ENCODE measurements around the gene TRAPPC3L. TPM values are rescaled to one million over a fixed set of nuclear protein-coding genes. Genes with fewer than 3 reads are reported as not detected.

The TRAPPC3L gene
- total RNA-seq, 2 experiments from 2014 or later = not detected

DNA sequence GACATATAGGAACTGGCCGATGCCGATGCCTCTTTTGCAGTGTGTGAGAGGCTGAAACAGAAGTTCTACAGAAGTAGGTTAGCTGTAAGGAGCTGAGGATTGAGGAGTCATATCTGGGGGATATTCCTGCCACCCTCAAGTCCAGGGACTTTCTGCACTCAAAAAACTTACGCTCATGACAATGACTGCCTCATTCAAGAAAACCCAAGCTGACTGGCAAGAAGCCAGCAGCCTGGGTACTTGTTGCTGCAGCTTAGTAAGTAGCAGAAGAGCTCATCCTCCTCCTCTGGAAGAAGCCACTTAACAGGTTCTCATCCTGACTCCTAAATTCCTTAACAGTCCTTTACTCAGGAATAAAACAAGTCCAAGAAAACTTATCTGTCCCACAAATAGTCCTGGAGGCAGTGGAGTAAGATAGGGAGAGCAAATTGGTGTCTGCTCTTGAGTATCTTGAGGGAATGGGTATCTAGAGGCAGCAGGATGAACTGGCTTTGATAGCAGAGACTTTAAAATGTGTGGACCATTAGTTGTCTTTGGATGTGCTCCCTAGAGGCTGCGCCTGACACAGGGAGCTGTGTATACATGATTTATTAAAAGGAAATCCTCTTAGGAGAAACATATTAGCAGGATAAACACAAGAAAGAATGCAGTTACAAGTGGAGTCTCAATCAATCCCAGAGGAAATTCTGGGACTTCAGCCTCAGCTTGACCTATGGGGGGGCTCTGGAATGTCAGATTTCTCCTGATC, 26.7 kb downstream of the TRAPPC3L start:
- Histone ChIP-seq H3K27ac (ENCODE audit: low read depth in 1 of 2, low read length in 2 of 2) (no peak overlapping the region), H3K36me3 (ENCODE audit: insufficient read depth, low read length) (no peaks in the 10 kb centered on the region), H3K4me1 (ENCODE audit: insufficient read depth, low read length) (no peaks in the 10 kb centered on the region), H3K9me3 (ENCODE audit: control insufficient read depth in 1 of 2, insufficient read depth in 1 of 2, low read length in 2 of 2) (no peaks in the 10 kb centered on the region), H3K4me3 (ENCODE audit: low read length) (no peak overlapping the region), H3K27me3 (ENCODE audit: control insufficient read depth in 1 of 2, insufficient read depth in 2 of 2, low read length in 2 of 2) (peaks cover 0 to 6% of the 10 kb centered on the region in 2 experiments)
- no peak overlapping the region for H3K27ac Mint-ChIP-seq
- no peak overlapping the region for H3K4me3 Mint-ChIP-seq
- ChIA-PET POLR2A (no interaction called here), CTCF (no interaction called here)
- H3K36me3 Mint-ChIP-seq (ENCODE audit: low read depth) = no peaks in the 10 kb centered on the region
- H3K27me3 Mint-ChIP-seq = peaks cover 5% of the 10 kb centered on the region
- intact Hi-C loops (cut with DNase I, micrococcal nuclease) = no loop called here
- no peaks in the 10 kb centered on the region for H3K9me3 Mint-ChIP-seq
- DNase-seq (no peak), ATAC-seq (ENCODE audit: poor library complexity) (no peak)
- H3K4me1 Mint-ChIP-seq (ENCODE audit: low read depth) = no peaks in the 10 kb centered on the region
- TF ChIP-seq CTCF (IDR thresholded peaks at IDR 0.05) = no peak

DNA sequence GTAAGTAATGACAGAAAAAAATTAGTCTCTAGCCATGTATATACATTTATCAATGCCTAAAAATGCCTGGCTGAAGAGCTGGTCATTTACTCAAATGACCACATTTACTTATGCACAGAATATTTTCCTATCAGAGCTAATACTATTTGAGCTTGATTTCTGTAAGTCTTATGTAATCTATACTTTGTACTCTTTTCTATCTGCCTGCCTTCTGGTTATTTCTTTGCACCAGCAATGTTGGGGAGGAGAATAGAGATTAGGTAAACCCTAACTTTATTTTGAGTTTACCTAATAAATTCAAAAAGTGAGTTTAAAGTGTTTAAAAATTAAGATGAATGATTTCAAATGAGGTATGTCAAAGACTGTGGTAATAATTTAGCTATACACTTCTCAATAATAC, 30.3 kb downstream of the TRAPPC3L start:
- Mint-ChIP-seq H3K9me3 (no peaks in the 10 kb centered on the region), H3K27ac (no peak overlapping the region), H3K36me3 (ENCODE audit: low read depth) (no peaks in the 10 kb centered on the region), H3K4me1 (ENCODE audit: low read depth) (no peaks in the 10 kb centered on the region), H3K4me3 (no peak overlapping the region), H3K27me3 (peaks cover 5% of the 10 kb centered on the region)
- Histone ChIP-seq H3K4me1 (ENCODE audit: insufficient read depth, low read length) (no peaks in the 10 kb centered on the region), H3K27me3 (ENCODE audit: control insufficient read depth in 1 of 2, insufficient read depth in 2 of 2, low read length in 2 of 2) (peaks cover 0 to 6% of the 10 kb centered on the region in 2 experiments), H3K36me3 (ENCODE audit: insufficient read depth, low read length) (no peaks in the 10 kb centered on the region), H3K9me3 (ENCODE audit: control insufficient read depth in 1 of 2, insufficient read depth in 1 of 2, low read length in 2 of 2) (peaks cover 0 to 3% of the 10 kb centered on the region in 2 experiments), H3K27ac (ENCODE audit: low read depth in 1 of 2, low read length in 2 of 2) (no peak overlapping the region), H3K4me3 (ENCODE audit: low read length) (no peak overlapping the region)
- DNase-seq (no peak), ATAC-seq (ENCODE audit: poor library complexity) (no peak)
- POLR2A ChIA-PET = no interaction called here
- TF ChIP-seq CTCF (IDR thresholded peaks at IDR 0.05) = no peak
- CTCF ChIA-PET = interaction anchor here (0.6 to 1.1 kb wide), 2 partner anchors 16 to 247 kb away, joined by 3 to 5 read pairs; no protein-coding TSS in a partner anchor
- intact Hi-C loops (cut with DNase I, micrococcal nuclease) = no loop called here

DNA sequence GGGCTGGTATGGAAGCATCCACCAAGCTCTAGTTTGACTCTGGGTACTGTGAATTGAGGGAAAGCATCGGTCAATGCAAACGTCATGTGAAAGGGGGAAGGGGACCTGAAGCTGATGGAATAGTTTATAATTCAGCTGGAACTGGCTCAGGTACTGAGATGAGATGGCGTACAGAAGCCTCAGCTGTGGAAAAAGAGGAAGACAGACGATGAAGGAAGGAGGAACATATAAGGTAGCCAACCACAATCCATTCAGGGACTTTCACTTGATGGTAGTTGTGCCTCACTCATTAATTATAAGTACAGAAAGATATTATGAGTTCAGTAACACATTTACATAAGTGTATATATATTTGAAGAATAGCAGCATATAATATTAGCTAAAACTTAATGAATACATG, 31.4 kb downstream of the TRAPPC3L start:
- H3K27me3 ChIP-seq (ENCODE audit: control insufficient read depth in 1 of 2, insufficient read depth in 2 of 2, low read length in 2 of 2) = peaks cover 0 to 6% of the 10 kb centered on the region in 2 experiments

More for the DNA sequence above, 31.4 kb downstream of the TRAPPC3L start:
- intact Hi-C loops (cut with DNase I, micrococcal nuclease) = no loop called here
- POLR2A ChIA-PET = no interaction called here
- H3K9me3 Mint-ChIP-seq = no peaks in the 10 kb centered on the region
- Histone ChIP-seq H3K4me3 (ENCODE audit: low read length) (no peak overlapping the region), H3K27ac (ENCODE audit: low read depth in 1 of 2, low read length in 2 of 2) (no peak overlapping the region), H3K9me3 (ENCODE audit: control insufficient read depth in 1 of 2, insufficient read depth in 1 of 2, low read length in 2 of 2) (peaks cover 0 to 3% of the 10 kb centered on the region in 2 experiments), H3K36me3 (ENCODE audit: insufficient read depth, low read length) (no peaks in the 10 kb centered on the region), H3K4me1 (ENCODE audit: insufficient read depth, low read length) (no peaks in the 10 kb centered on the region)
- CTCF ChIA-PET = no interaction called here
- no peaks in the 10 kb centered on the region for H3K36me3 Mint-ChIP-seq (ENCODE audit: low read depth)
- TF ChIP-seq CTCF (IDR thresholded peaks at IDR 0.05) = no peak
- no peak overlapping the region for H3K4me3 Mint-ChIP-seq
- H3K27me3 Mint-ChIP-seq = peaks cover 5% of the 10 kb centered on the region
- ATAC-seq (ENCODE audit: poor library complexity) (no peak), DNase-seq (no peak)
- no peak overlapping the region for H3K27ac Mint-ChIP-seq
- no peaks in the 10 kb centered on the region for H3K4me1 Mint-ChIP-seq (ENCODE audit: low read depth)

All from CD4-positive, alpha-beta T cell (primary cell).